ENCODE measurements around the gene DYNLL2.

The DYNLL2 gene

DNA sequence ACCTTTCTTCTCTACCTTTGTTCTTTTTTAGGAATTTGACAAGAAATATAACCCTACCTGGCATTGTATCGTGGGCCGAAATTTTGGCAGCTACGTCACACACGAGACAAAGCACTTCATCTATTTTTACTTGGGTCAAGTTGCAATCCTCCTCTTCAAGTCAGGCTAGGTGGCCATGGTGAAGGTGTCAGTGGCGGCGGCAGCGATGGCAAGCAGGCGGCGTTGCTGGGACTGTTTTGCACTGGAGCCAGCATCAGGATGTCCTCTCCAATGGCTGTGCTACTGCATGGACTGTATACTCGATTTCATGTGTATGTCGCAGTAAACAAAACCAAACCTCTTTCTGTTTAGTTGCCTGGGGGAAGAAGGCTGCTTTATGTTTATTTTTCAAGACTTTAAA is 5.9 kb downstream of the DYNLL2 start:
- H3K4me3 ChIP-seq (ENCODE audit: low read depth, low read length): no peak overlapping the region
- in situ Hi-C loops (cut with HindIII; ENCODE audit: low sequenced_read_pairs): no loop called here
- no peak for DNase-seq (ENCODE audit: low read depth)
- no peak for TF ChIP-seq CTCF (IDR thresholded peaks at IDR 0.05; ENCODE audit: low read depth, low read length, missing control alignments)

- TF ChIP-seq CTCF (IDR thresholded peaks at IDR 0.05; ENCODE audit: low read depth, low read length, missing control alignments): no peak
- H3K4me3 ChIP-seq (ENCODE audit: low read depth, low read length): no peak overlapping the region
- no peak for DNase-seq (ENCODE audit: low read depth)
- in situ Hi-C loops (cut with HindIII; ENCODE audit: low sequenced_read_pairs): no loop called here
These were observed 7.9 kb downstream of the DYNLL2 start for GRCh38 chr17:58091024-58091567.

GRCh38 chr17:58092101-58092796 is 9.0 kb downstream of the DYNLL2 start:
- no peak for TF ChIP-seq CTCF (IDR thresholded peaks at IDR 0.05; ENCODE audit: low read depth, low read length, missing control alignments)
- in situ Hi-C loops (cut with HindIII; ENCODE audit: low sequenced_read_pairs): no loop called here
- no peak overlapping the region for H3K4me3 ChIP-seq (ENCODE audit: low read depth, low read length)
- DNase-seq (ENCODE audit: low read depth): no peak

- DNase-seq (ENCODE audit: low read depth): no peak
- TF ChIP-seq CTCF (IDR thresholded peaks at IDR 0.05; ENCODE audit: low read depth, low read length, missing control alignments): no peak
- in situ Hi-C loops (cut with HindIII; ENCODE audit: low sequenced_read_pairs): no loop called here
- no peak overlapping the region for H3K4me3 ChIP-seq (ENCODE audit: low read depth, low read length)
These were observed 9.7 kb downstream of the DYNLL2 start for GRCh38 chr17:58092797-58093385.

- TF ChIP-seq CTCF (IDR thresholded peaks at IDR 0.05; ENCODE audit: low read depth, low read length, missing control alignments): no peak
- DNase-seq (ENCODE audit: low read depth): no peak
- no peak overlapping the region for H3K4me3 ChIP-seq (ENCODE audit: low read depth, low read length)
- in situ Hi-C loops (cut with HindIII; ENCODE audit: low sequenced_read_pairs): no loop called here
These were observed 10.9 kb downstream of the DYNLL2 start for GRCh38 chr17:58094118-58094517.

DNA sequence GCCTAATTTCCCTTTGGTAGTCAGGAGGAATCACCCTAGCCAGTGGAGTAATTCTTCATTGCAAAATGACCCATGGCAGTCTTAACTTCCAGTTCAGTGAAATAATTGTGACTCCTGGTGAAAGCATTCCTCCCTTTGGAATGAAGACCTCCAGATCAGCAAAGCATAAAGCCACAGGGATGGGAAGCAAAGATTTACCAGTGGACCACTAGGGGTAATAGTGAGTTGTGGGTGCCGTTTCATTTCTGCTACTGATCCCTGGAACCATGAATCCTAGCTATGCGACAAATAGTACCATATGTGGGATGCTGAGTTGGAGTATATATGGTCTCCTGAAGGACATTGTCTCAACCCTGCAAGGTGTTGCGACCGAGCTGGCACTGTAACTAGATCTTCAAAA is 13.7 kb downstream of the DYNLL2 start:
- DNase-seq (ENCODE audit: low read depth): no peak
- H3K4me3 ChIP-seq (ENCODE audit: low read depth, low read length): no peak overlapping the region
- no peak for TF ChIP-seq CTCF (IDR thresholded peaks at IDR 0.05; ENCODE audit: low read depth, low read length, missing control alignments)
- in situ Hi-C loops (cut with HindIII; ENCODE audit: low sequenced_read_pairs): no loop called here

Data from astrocyte of the cerebellum (primary cell).